GM12892 (cell line): ENCODE data around the gene SAYSD1.

Experiments used
- POLR2A ChIP-seq: IDR thresholded peaks from 2 replicates; pipeline ENCODE4 v1.6.1; 2011; ENCODE audit warnings: low read depth, low read length, control low read depth
- POLR2AphosphoS5 ChIP-seq: IDR thresholded peaks from 2 replicates; pipeline ENCODE4 v1.6.1; 2011; ENCODE audit warnings: low read depth, low read length, control low read depth
- TAF1 ChIP-seq: IDR thresholded peaks from 2 replicates; pipeline ENCODE4 v1.6.1; 2011; ENCODE audit warnings: low read depth, mild to moderate bottlenecking, control low read depth, low read length, borderline replicate concordance

GRCh38 chr6:39059496-39060310, 55.3 kb downstream of the SAYSD1 start:
- TF ChIP-seq POLR2AphosphoS5 (no peak), POLR2A (no peak), TAF1 (no peak)
